Liver (tissue), 9 donors: ENCODE results near the gene CCDC91. TPM values are rescaled to one million over a fixed set of nuclear protein-coding genes. Genes with fewer than 3 reads are reported as not detected.

ENCODE experiments used
- DNase-seq: peaks from one replicate; pipeline ENCODE4 v3.0.0-alpha.2; 2017; ENCODE audit warnings: low spot score
- H3K27ac ChIP-seq, 2 donors: one replicate each; pipeline ENCODE4 v1.7.0; 2013; ENCODE audit warnings: inconsistent platforms in 2 of 2, low read length in 2 of 2, control low read depth in 1 of 2, low read depth in 1 of 2, mild to moderate bottlenecking in 1 of 2
- H3K27me3 ChIP-seq, 4 donors: one replicate each; pipeline versions ENCODE4 v1.6.1 to v1.7.0; 2013; ENCODE audit warnings: low read length in 3 of 4, inconsistent platforms in 1 of 4, mild to moderate bottlenecking in 1 of 4, moderate library complexity in 1 of 4; ENCODE audit not compliant: control insufficient read depth in 4 of 4, insufficient read depth in 4 of 4
- H3K36me3 ChIP-seq, 4 donors: one replicate each; pipeline versions ENCODE4 v1.6.1 to v1.7.0; 2013; ENCODE audit warnings: low read length in 3 of 4, mild to moderate bottlenecking in 3 of 4, low read depth in 1 of 4, moderate library complexity in 1 of 4; ENCODE audit not compliant: control insufficient read depth in 4 of 4, insufficient read depth in 3 of 4
- H3K4me1 ChIP-seq, 4 donors: one replicate each; pipeline versions ENCODE4 v1.6.1 to v1.7.0; 2013; ENCODE audit warnings: low read length in 3 of 4, mild to moderate bottlenecking in 3 of 4, moderate library complexity in 1 of 4; ENCODE audit not compliant: control insufficient read depth in 4 of 4, insufficient read depth in 4 of 4
- H3K4me3 ChIP-seq, 3 donors: one replicate each; pipeline versions ENCODE4 v1.6.1 to v1.7.0; 2013; ENCODE audit warnings: low read length in 3 of 3, control low read depth in 1 of 3, low read depth in 1 of 3, mild to moderate bottlenecking in 1 of 3
- H3K9ac ChIP-seq, 2 donors: one replicate each; pipeline ENCODE4 v1.7.0; 2013; ENCODE audit warnings: low read length in 2 of 2, mild to moderate bottlenecking in 2 of 2, moderate library complexity in 2 of 2, control low read depth in 1 of 2, low read depth in 1 of 2
- H3K9me3 ChIP-seq, 4 donors: one replicate each; pipeline versions ENCODE4 v1.6.1 to v1.7.0; 2013; ENCODE audit warnings: low read length in 3 of 4; ENCODE audit not compliant: control insufficient read depth in 4 of 4
- ATF3 ChIP-seq: IDR thresholded peaks from 2 replicates; pipeline ENCODE4 v1.6.1; 2016; ENCODE audit warnings: antibody characterized with exemption
- CTCF ChIP-seq: fragments of 150-350 bp; IDR thresholded peaks from 2 replicates; pipeline ENCODE4 v1.5.1; 2017; ENCODE audit warnings: improper control_type of control experiment, low read depth, low read length; ENCODE audit not compliant: missing input control
- EGR1 ChIP-seq, 2 donors: IDR thresholded peaks; 2 replicates each; pipeline ENCODE4 v1.6.1; 2016 to 2018; ENCODE audit warnings: antibody characterized with exemption in 2 of 2, low read depth in 2 of 2
- FOXA1 ChIP-seq: IDR thresholded peaks from 2 replicates; pipeline ENCODE4 v1.6.1; 2016; ENCODE audit warnings: antibody characterized with exemption
- FOXA2 ChIP-seq: IDR thresholded peaks from 2 replicates; pipeline ENCODE4 v1.6.1; 2016; ENCODE audit warnings: antibody characterized with exemption
- GABPA ChIP-seq, 2 donors: IDR thresholded peaks in 1 of 2; conservative IDR thresholded peaks in 1 of 2; 2 replicates each; pipeline ENCODE4 v1.6.1; 2016; ENCODE audit warnings: antibody characterized with exemption in 2 of 2, mild to moderate bottlenecking in 1 of 2, moderate library complexity in 1 of 2
- HNF4A ChIP-seq, 2 donors: conservative IDR thresholded peaks; 2 replicates each; pipeline ENCODE4 v1.6.1; 2016; ENCODE audit warnings: antibody characterized with exemption in 2 of 2, mild to moderate bottlenecking in 2 of 2
- HNF4G ChIP-seq: IDR thresholded peaks from 2 replicates; pipeline ENCODE4 v1.6.1; 2016; ENCODE audit warnings: antibody characterized with exemption
- JUND ChIP-seq, 2 donors: IDR thresholded peaks; 2 replicates each; pipeline ENCODE4 v1.6.1; 2016; ENCODE audit warnings: antibody characterized with exemption in 2 of 2
- MAX ChIP-seq: IDR thresholded peaks from 2 replicates; pipeline ENCODE4 v1.6.1; 2016; ENCODE audit warnings: antibody characterized with exemption
- NR2F2 ChIP-seq: IDR thresholded peaks from 2 replicates; pipeline ENCODE4 v1.6.1; 2016; ENCODE audit warnings: antibody characterized with exemption
- RAD21 ChIP-seq, 2 donors: IDR thresholded peaks; 2 replicates each; pipeline ENCODE4 v1.6.1; 2016; ENCODE audit warnings: antibody characterized with exemption in 2 of 2, mild to moderate bottlenecking in 2 of 2
- REST ChIP-seq: IDR thresholded peaks from 2 replicates; pipeline ENCODE4 v1.6.1; 2016; ENCODE audit warnings: antibody characterized with exemption, mild to moderate bottlenecking
- RXRA ChIP-seq, 2 donors: IDR thresholded peaks; 2 replicates each; pipeline ENCODE4 v1.6.1; 2017 to 2018; ENCODE audit warnings: antibody characterized with exemption in 2 of 2, mild to moderate bottlenecking in 1 of 2
- SP1 ChIP-seq: IDR thresholded peaks from 2 replicates; pipeline ENCODE4 v1.6.1; 2018; ENCODE audit warnings: antibody characterized with exemption, mild to moderate bottlenecking
- TAF1 ChIP-seq: conservative IDR thresholded peaks from 2 replicates; pipeline ENCODE4 v1.6.1; 2016; ENCODE audit warnings: antibody characterized with exemption, mild to moderate bottlenecking
- YY1 ChIP-seq: IDR thresholded peaks from 2 replicates; pipeline ENCODE4 v1.6.1; 2016; ENCODE audit warnings: antibody characterized with exemption, mild to moderate bottlenecking
- ZBTB33 ChIP-seq: IDR thresholded peaks from 2 replicates; pipeline ENCODE4 v1.6.1; 2016; ENCODE audit warnings: antibody characterized with exemption
- WGBS: extraction: QIAGEN DNeasy Blood & Tissue Kit; methylation state at CpG from one replicate; pipeline ENCODE4 v1.1.7; 2013; 5-methylcytosine and 5-hydroxymethylcytosine counted together
- polyA plus RNA-seq, 2 donors: library from polyadenylated mRNA; stranded (reverse) in 1 of 2; unstranded in 1 of 2; fragments of 200-250 nt in 1 of 2; fragments of >200 nt in 1 of 2; fragmentation: Nextera tagmentation in 1 of 2; extraction: Ambion mirVana in 1 of 2; gene quantifications; one replicate each; pipeline versions ENCODE4 v1.2.1 to v1.2.3, GENCODE V29; 2013 to 2015
- total RNA-seq, 2 donors: library from RNA; depleted of rRNA; stranded (reverse); fragments of >200 nt; gene quantifications; one replicate each; pipeline ENCODE4 v1.2.3, GENCODE V29; 2014
- donor health status: healthy.
- donor health status: healthy.
- donor health status: healthy.
- donor health status: healthy.
- donor health status: healthy.

The CCDC91 gene
- total and polyA plus RNA-seq, 4 donors, result 8.4 to 29.0 (median 15.1) TPM

GRCh38 chr12:28507033-28507432 lies 316.8 kb downstream of the CCDC91 start:
- Histone ChIP-seq H3K4me3 (no peak overlapping the region), H3K27me3 (no peaks in the 10 kb centered on the region), H3K27ac (no peak overlapping the region), H3K36me3 (no peaks in the 10 kb centered on the region), H3K4me1 (no peaks in the 10 kb centered on the region), H3K9ac (no peak overlapping the region), H3K9me3 (no peaks in the 10 kb centered on the region)
- TF ChIP-seq ZBTB33 (no peak), RXRA (IDR thresholded peaks at IDR 0.05) (no peak), GABPA (IDR thresholded peaks at IDR 0.05 in 1 of 2, conservative IDR thresholded peaks at IDR 0.05 in 1 of 2) (no peak), ATF3 (no peak), FOXA2 (no peak), MAX (no peak), CTCF (no peak), HNF4A (conservative IDR thresholded peaks at IDR 0.05) (no peak), YY1 (no peak), EGR1 (IDR thresholded peaks at IDR 0.05; ENCODE audit: low read depth in 2 of 2) (no peak), SP1 (no peak), HNF4G (no peak), NR2F2 (no peak), JUND (IDR thresholded peaks at IDR 0.05) (no peak), RAD21 (IDR thresholded peaks at IDR 0.05) (no peak), REST (no peak), FOXA1 (no peak), TAF1 (no peak)
- no peak for DNase-seq

GRCh38 chr12:28507867-28508266 lies 317.6 kb downstream of the CCDC91 start:
- TF ChIP-seq FOXA1 (no peak), JUND (IDR thresholded peaks at IDR 0.05) (no peak), FOXA2 (no peak)
- H3K36me3 ChIP-seq, result no peaks in the 10 kb centered on the region
- no peaks in the 10 kb centered on the region for H3K27me3 ChIP-seq
- H3K27ac ChIP-seq, result no peak overlapping the region
- H3K9me3 ChIP-seq, result no peaks in the 10 kb centered on the region
- DNase-seq, result no peak
- no peak overlapping the region for H3K9ac ChIP-seq
- H3K4me1 ChIP-seq, result no peaks in the 10 kb centered on the region
- 96% methylated on average over 3 of the region's 3 CpGs for WGBS
- no peak overlapping the region for H3K4me3 ChIP-seq
